ENCODE results near the gene DCAF8L2.
"Not testable (repeated sequence)": the region's sequence is repeated elsewhere in the genome, so short reads cannot be mapped to it uniquely, and the experiment has no call there.

Gene DCAF8L2

GRCh38 chrX:27590044-27590443 lies at the start of gene DCAF8L2:
Gene DCAF8L2 (plus strand): TSS chrX:27590344. CDS start chrX:27746896, 156,552 bp downstream.
- FAIRE-seq, result no peak
- TF ChIP-seq CTCF (IDR thresholded peaks at IDR 0.05; ENCODE audit: insufficient read depth, missing control alignments), result no peak
- no peak for DNase-seq (ENCODE audit: insufficient read length, low spot score)

- DNase-seq (ENCODE audit: insufficient read length, low spot score); FAIRE-seq: not testable (repeated sequence)
These were observed 49.0 kb upstream of the DCAF8L2 start for GRCh38 chrX:27541161-27541560.

- FAIRE-seq (no peak), DNase-seq (ENCODE audit: insufficient read length, low spot score) (no peak)
- TF ChIP-seq CTCF (IDR thresholded peaks at IDR 0.05; ENCODE audit: insufficient read depth, missing control alignments), result no peak
These were observed 41.5 kb upstream of the DCAF8L2 start for GRCh38 chrX:27548624-27549023.

GRCh38 chrX:27549688-27550087 lies 40.5 kb upstream of the DCAF8L2 start:
- TF ChIP-seq CTCF (IDR thresholded peaks at IDR 0.05; ENCODE audit: insufficient read depth, missing control alignments), result no peak
- no peak for FAIRE-seq

GRCh38 chrX:27555514-27555913 lies 34.6 kb upstream of the DCAF8L2 start:
- no peak for TF ChIP-seq CTCF (IDR thresholded peaks at IDR 0.05; ENCODE audit: insufficient read depth, missing control alignments)
- no peak for DNase-seq (ENCODE audit: insufficient read length, low spot score)
- no peak for FAIRE-seq

More at GRCh38 chrX:27549688-27550087, 40.5 kb upstream of the DCAF8L2 start:
- no peak for DNase-seq (ENCODE audit: insufficient read length, low spot score)

DNA sequence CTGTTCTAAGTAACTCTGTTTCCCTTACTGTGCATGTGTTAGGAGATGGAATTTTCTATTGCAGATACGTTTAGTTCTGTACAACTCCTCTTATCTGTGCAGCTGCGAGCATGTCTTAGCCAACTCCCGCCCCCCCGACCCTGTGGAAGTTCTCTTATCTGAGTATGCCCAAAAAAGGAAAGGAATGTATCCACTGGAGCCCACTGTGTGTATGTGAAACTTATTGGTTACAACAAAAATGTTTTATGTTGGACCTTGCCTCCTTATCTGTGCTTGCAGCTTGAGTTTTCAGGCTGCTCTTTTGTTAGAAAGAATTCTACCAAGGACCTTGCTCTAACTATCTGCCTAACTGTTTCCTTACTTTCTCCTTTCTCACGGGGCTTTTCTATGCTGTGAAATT lies 24.2 kb upstream of the DCAF8L2 start:
- no peak for FAIRE-seq

DNA sequence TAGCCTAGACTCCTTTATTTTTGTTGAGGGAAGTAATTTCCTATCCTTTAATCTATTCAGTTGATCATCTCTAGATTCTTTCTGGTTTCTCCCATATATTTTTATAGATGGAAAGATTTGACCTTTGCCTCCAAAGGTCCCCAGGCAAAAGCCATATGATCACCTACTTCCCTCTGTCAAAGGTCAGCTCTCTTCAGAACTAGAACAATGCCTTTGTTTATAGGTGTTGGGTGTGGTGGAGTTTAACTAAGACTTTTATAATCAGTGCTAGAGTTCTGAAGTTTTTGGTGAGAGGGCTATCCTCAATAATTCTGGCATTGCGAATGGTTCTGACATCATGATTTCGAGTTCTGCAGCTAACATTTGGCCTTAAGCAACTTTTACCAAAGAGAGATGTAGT lies 19.0 kb upstream of the DCAF8L2 start:
- DNase-seq (ENCODE audit: insufficient read length, low spot score), result no peak
- TF ChIP-seq CTCF (IDR thresholded peaks at IDR 0.05; ENCODE audit: insufficient read depth, missing control alignments), result no peak

More for the DNA sequence above, 24.2 kb upstream of the DCAF8L2 start:
- TF ChIP-seq CTCF (IDR thresholded peaks at IDR 0.05; ENCODE audit: insufficient read depth, missing control alignments), result no peak
- no peak for DNase-seq (ENCODE audit: insufficient read length, low spot score)

DNA sequence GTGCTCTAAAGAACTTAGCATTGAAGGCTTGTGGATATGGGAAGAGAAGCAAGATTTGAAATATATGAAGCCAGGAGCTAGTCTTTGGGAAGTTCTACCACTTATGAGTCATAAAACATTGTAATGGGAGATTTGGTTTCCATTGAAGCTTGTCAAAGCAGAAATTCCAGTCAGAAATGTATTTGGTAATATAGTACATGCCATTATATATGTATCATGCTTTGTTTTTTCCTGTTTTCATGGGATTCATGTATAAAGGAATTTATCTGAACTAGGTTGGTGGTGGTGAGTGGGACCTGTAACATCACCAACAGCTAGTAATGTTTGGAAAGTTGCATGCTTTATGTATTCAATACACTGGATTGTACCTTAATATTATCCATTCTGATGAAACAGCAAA lies 14.6 kb upstream of the DCAF8L2 start:
- DNase-seq (ENCODE audit: insufficient read length, low spot score), result no peak
- no peak for TF ChIP-seq CTCF (IDR thresholded peaks at IDR 0.05; ENCODE audit: insufficient read depth, missing control alignments)
- FAIRE-seq, result no peak

More for the DNA sequence above, 19.0 kb upstream of the DCAF8L2 start:
- FAIRE-seq, result no peak
